ENCODE data around the gene OBSCN. TPM values are rescaled to one million over a fixed set of nuclear protein-coding genes. Genes with fewer than 3 reads are reported as not detected.

OBSCN gene
- total RNA-seq, 1 experiment from 2014 or later, result 33.3 TPM

DNA sequence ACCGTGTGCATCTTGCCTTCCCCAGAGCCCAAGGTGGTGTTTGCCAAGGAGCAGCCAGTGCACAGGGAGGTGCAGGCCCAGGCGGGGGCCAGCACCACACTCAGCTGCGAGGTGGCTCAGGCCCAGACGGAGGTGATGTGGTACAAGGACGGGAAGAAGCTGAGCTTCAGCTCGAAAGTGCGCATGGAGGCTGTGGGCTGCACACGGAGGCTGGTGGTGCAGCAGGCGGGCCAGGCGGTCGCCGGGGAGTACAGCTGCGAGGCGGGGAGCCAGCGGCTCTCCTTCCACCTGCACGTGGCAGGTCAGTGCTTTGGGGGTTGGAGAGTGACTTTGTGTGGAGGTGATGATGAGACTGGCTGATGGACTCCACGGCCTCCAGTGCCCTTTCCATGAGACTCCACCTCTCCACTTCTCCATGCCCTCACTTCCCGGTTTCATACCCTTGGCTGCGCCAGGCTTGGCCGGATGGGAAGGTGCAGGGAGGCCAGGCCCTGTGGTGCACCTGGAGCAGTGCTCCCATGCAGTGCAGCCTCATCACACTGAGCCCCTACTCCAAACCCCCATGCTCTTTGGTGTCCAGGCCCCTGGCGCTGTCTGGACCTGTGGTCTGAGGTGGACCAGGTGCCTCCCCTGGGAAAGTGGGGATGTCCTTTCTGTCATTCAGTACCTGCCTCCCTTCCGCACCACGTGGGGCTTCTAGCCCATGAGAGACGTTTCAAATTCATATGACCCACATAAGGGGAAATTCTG is 49.0 kb downstream of the OBSCN start:
- no peak overlapping the region for H2BK120ac ChIP-seq (ENCODE audit: low read depth, low read length, poor library complexity, severe bottlenecking)
- no peaks in the 10 kb centered on the region for H3K79me2 ChIP-seq (ENCODE audit: insufficient read depth, low read length)
- H4K5ac ChIP-seq (ENCODE audit: insufficient read length, low read depth, low read length), result no peak overlapping the region

More for the DNA sequence above, 49.0 kb downstream of the OBSCN start:
- DNase-seq, result no peak
- no peak overlapping the region for H3K18ac ChIP-seq (ENCODE audit: insufficient read length, low read depth, low read length)
- H3K36me3 Mint-ChIP-seq (ENCODE audit: insufficient read depth in 1 of 3, low read depth in 3 of 3), result peaks cover 52 to 63% (median 61%) of the 10 kb centered on the region in 3 experiments
- no peaks in the 10 kb centered on the region for H3K4me1 Mint-ChIP-seq
- no peaks in the 10 kb centered on the region; the same call in 1 of the 2 replicates for H3K27me3 Mint-ChIP-seq (ENCODE audit: low read depth)
- peaks cover 17 to 21% of the 10 kb centered on the region in 2 experiments for H3K9me3 Mint-ChIP-seq
- no peaks in the 10 kb centered on the region for H3K9me3 ChIP-seq (ENCODE audit: control insufficient read depth, low read depth, low read length)
- no peak overlapping the region for H3K4me3 Mint-ChIP-seq
- no peak overlapping the region for H2BK15ac ChIP-seq (ENCODE audit: low read depth, low read length)
- TF ChIP-seq, protein P1, sequence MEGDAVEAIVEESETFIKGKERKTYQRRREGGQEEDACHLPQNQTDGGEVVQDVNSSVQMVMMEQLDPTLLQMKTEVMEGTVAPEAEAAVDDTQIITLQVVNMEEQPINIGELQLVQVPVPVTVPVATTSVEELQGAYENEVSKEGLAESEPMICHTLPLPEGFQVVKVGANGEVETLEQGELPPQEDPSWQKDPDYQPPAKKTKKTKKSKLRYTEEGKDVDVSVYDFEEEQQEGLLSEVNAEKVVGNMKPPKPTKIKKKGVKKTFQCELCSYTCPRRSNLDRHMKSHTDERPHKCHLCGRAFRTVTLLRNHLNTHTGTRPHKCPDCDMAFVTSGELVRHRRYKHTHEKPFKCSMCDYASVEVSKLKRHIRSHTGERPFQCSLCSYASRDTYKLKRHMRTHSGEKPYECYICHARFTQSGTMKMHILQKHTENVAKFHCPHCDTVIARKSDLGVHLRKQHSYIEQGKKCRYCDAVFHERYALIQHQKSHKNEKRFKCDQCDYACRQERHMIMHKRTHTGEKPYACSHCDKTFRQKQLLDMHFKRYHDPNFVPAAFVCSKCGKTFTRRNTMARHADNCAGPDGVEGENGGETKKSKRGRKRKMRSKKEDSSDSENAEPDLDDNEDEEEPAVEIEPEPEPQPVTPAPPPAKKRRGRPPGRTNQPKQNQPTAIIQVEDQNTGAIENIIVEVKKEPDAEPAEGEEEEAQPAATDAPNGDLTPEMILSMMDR (conservative IDR thresholded peaks at IDR 0.05), result no peak
- H3K4ac ChIP-seq (ENCODE audit: low read depth, low read length), result no peak overlapping the region
- no peaks in the 10 kb centered on the region for H3K27me3 ChIP-seq (ENCODE audit: insufficient read depth, low read length)
- H3K79me1 ChIP-seq (ENCODE audit: insufficient read depth, low read depth, low read length, poor library complexity, severe bottlenecking), result no peaks in the 10 kb centered on the region
- H2BK20ac ChIP-seq (ENCODE audit: low read depth, low read length, poor library complexity, severe bottlenecking), result no peak overlapping the region
- no peak overlapping the region for H3K14ac ChIP-seq (ENCODE audit: insufficient read depth, low read length)
- H4K8ac ChIP-seq (replicated peaks; ENCODE audit: insufficient read length, low read depth, low read length), result no peak overlapping the region
- H2AFZ ChIP-seq (ENCODE audit: low read length), result no peak overlapping the region
- no peak overlapping the region for H3T11ph ChIP-seq (ENCODE audit: low read length)
- no peak overlapping the region for H2BK12ac ChIP-seq (ENCODE audit: insufficient read length, low read depth, low read length)
- no peak overlapping the region for H3K56ac ChIP-seq (ENCODE audit: insufficient read length, low read depth, low read length)
- H4K91ac ChIP-seq (ENCODE audit: insufficient read length, low read depth, low read length), result no peak overlapping the region
- no peaks in the 10 kb centered on the region for H4K20me1 ChIP-seq (ENCODE audit: control insufficient read depth, insufficient read depth, insufficient read length)
- no peaks in the 10 kb centered on the region for H3K23me2 ChIP-seq (ENCODE audit: insufficient read length, low read depth, low read length, poor library complexity, severe bottlenecking)
- H3K4me1 ChIP-seq (ENCODE audit: insufficient read depth, low read length), result no peaks in the 10 kb centered on the region
- no peak overlapping the region for H2BK5ac ChIP-seq (ENCODE audit: insufficient read length, low read length)
- H3K9ac ChIP-seq (ENCODE audit: extremely low read depth, insufficient read length, low read length), result no peak overlapping the region
- H3K23ac ChIP-seq (ENCODE audit: insufficient read length, low read depth, low read length), result no peak overlapping the region
- no peak overlapping the region for H3K4me2 ChIP-seq (ENCODE audit: insufficient read depth, insufficient read length, low read length)
- no peak overlapping the region for H3K27ac Mint-ChIP-seq
- no peak overlapping the region for H2AK5ac ChIP-seq (ENCODE audit: insufficient read length, low read length)
- H3K27ac ChIP-seq (ENCODE audit: insufficient read length, low read depth, low read length), result no peak overlapping the region
- no CpG with 5 or more reads among the region's 24 CpGs for WGBS (ENCODE audit: extremely low coverage, insufficient read length, low lambda C conversion rate)

Data from H9 (cell line).